ENCODE results near the gene GAS6. TPM values are rescaled to one million over a fixed set of nuclear protein-coding genes. Genes with fewer than 3 reads are reported as not detected.

The GAS6 gene
- total RNA-seq, 4 donors from 2014 or later = 152 to 284 (median 169) TPM

- H3K27me3 ChIP-seq = no peaks in the 10 kb centered on the region
- H3K36me3 ChIP-seq = no peaks in the 10 kb centered on the region
- TF ChIP-seq POLR2A (IDR thresholded peaks at IDR 0.05) = no peak
- TF ChIP-seq EP300 (IDR thresholded peaks at IDR 0.05; ENCODE audit: low read depth) = no peak
- TF ChIP-seq CTCF (IDR thresholded peaks at IDR 0.05) = no peak
- no peak for TF ChIP-seq POLR2AphosphoS5 (IDR thresholded peaks at IDR 0.05)
- WGBS, 2 donors (ENCODE audit: low coverage in 1 of 2) = 83 to 92% methylated on average over 10 to 31 of the region's 32 CpGs
- no peak overlapping the region for H3K4me3 ChIP-seq
- no peak for DNase-seq
- in situ Hi-C loops (cut with MboI; ENCODE audit: low pct_ligation_motif_present in 1 of 4, low pct_unique_long_range_greater_than_20kb in 1 of 4, low sequenced_read_pairs in 3 of 4) = no loop called here
- H3K9me3 ChIP-seq = no peaks in the 10 kb centered on the region
- no peak overlapping the region for H3K27ac ChIP-seq
- intact Hi-C loops (cut with DNase I; ENCODE audit: low total_unique reads) = no loop called here
- peaks cover 0 to 3% (median 0%) of the 10 kb centered on the region in 4 donors for H3K4me1 ChIP-seq
Observed at GRCh38 chr13:113803409-113804016, 60.4 kb downstream of the GAS6 start.

- Histone ChIP-seq H3K36me3 (no peaks in the 10 kb centered on the region), H3K27me3 (no peaks in the 10 kb centered on the region), H3K9me3 (no peaks in the 10 kb centered on the region), H3K4me1 (peaks cover 0 to 3% (median 0%) of the 10 kb centered on the region in 4 donors), H3K27ac (no peak overlapping the region), H3K4me3 (no peak overlapping the region)
- intact Hi-C loops (cut with DNase I; ENCODE audit: low total_unique reads) (no loop called here), in situ Hi-C loops (cut with MboI; ENCODE audit: low pct_ligation_motif_present in 1 of 4, low pct_unique_long_range_greater_than_20kb in 1 of 4, low sequenced_read_pairs in 3 of 4) (no loop called here)
- no peak for DNase-seq
- WGBS, 2 donors (ENCODE audit: low coverage in 1 of 2) = 73% methylated on average over 15 of the region's 25 CpGs; no CpG with 5 or more reads in 1 of the 2 donors
- no peak for TF ChIP-seq POLR2A (IDR thresholded peaks at IDR 0.05)
- TF ChIP-seq POLR2AphosphoS5 (IDR thresholded peaks at IDR 0.05) = no peak
- TF ChIP-seq CTCF (IDR thresholded peaks at IDR 0.05) = no peak
- TF ChIP-seq EP300 (IDR thresholded peaks at IDR 0.05; ENCODE audit: low read depth) = no peak
Observed at GRCh38 chr13:113802761-113803160, 61.1 kb downstream of the GAS6 start.

GRCh38 chr13:113802090-113802531, 61.8 kb downstream of the GAS6 start:
- DNase-seq = no peak
- TF ChIP-seq EP300 (IDR thresholded peaks at IDR 0.05; ENCODE audit: low read depth) = no peak
- no peak for TF ChIP-seq CTCF (IDR thresholded peaks at IDR 0.05)
- no peak for TF ChIP-seq POLR2A (IDR thresholded peaks at IDR 0.05)
- TF ChIP-seq POLR2AphosphoS5 (IDR thresholded peaks at IDR 0.05) = no peak
- in situ Hi-C loops (cut with MboI; ENCODE audit: low pct_ligation_motif_present in 1 of 4, low pct_unique_long_range_greater_than_20kb in 1 of 4, low sequenced_read_pairs in 3 of 4) (no loop called here), intact Hi-C loops (cut with DNase I; ENCODE audit: low total_unique reads) (no loop called here)
- WGBS, 2 donors (ENCODE audit: low coverage in 1 of 2) = 45% methylated on average over 5 of the region's 15 CpGs; no CpG with 5 or more reads in 1 of the 2 donors
- no peaks in the 10 kb centered on the region for H3K9me3 ChIP-seq
- H3K4me3 ChIP-seq = no peak overlapping the region
- H3K27ac ChIP-seq = no peak overlapping the region
- no peaks in the 10 kb centered on the region for H3K36me3 ChIP-seq
- peaks cover 0 to 3% (median 0%) of the 10 kb centered on the region in 4 donors for H3K4me1 ChIP-seq
- no peaks in the 10 kb centered on the region for H3K27me3 ChIP-seq

- no peak for TF ChIP-seq EP300 (IDR thresholded peaks at IDR 0.05; ENCODE audit: low read depth)
- TF ChIP-seq POLR2A (IDR thresholded peaks at IDR 0.05) = no peak
- no peak for TF ChIP-seq POLR2AphosphoS5 (IDR thresholded peaks at IDR 0.05)
- no peak for TF ChIP-seq CTCF (IDR thresholded peaks at IDR 0.05)
- no peak for DNase-seq
- Histone ChIP-seq H3K4me1 (peaks cover 0 to 3% (median 0%) of the 10 kb centered on the region in 4 donors), H3K27me3 (no peaks in the 10 kb centered on the region), H3K4me3 (no peak overlapping the region), H3K27ac (no peak overlapping the region), H3K36me3 (no peaks in the 10 kb centered on the region), H3K9me3 (no peaks in the 10 kb centered on the region)
- intact Hi-C loops (cut with DNase I; ENCODE audit: low total_unique reads) (no loop called here), in situ Hi-C loops (cut with MboI; ENCODE audit: low pct_ligation_motif_present in 1 of 4, low pct_unique_long_range_greater_than_20kb in 1 of 4, low sequenced_read_pairs in 3 of 4) (no loop called here)
- WGBS, 2 donors (ENCODE audit: low coverage in 1 of 2) = 89 to 100% methylated on average over 1 to 33 of the region's 33 CpGs
Observed at GRCh38 chr13:113801289-113801961, 62.5 kb downstream of the GAS6 start.

All from transverse colon (tissue), 4 donors.